ENCODE data around the gene COL25A1.

The COL25A1 gene

DNA sequence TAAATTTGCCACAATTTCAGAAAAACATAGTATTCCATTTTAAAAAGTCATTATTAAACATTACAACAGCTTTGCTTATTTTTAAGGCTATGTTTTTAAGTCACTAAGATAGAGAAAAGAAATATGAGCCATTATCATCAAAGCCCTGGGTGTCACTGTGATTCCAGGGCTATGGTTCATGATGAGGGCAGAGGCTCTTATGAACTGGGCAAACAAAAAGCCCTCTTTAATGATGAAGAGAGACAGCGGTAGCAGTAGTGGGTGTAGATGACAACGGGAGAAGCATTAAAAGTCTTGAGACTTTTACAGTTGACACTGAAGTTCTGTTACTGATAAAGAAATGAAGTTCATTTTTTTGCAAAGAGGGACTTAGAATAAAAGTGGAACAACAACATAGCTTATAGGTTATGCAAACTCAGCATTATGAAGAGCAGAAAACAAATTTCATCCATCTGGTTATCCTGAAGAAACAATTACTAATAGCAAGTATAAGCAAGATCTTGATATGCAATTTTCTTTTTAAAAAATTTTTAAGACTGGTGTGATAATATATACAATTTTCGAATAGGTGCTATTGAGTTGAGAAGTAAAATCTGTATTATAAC, 336.9 kb downstream of the COL25A1 start:
- TF ChIP-seq, protein P1, sequence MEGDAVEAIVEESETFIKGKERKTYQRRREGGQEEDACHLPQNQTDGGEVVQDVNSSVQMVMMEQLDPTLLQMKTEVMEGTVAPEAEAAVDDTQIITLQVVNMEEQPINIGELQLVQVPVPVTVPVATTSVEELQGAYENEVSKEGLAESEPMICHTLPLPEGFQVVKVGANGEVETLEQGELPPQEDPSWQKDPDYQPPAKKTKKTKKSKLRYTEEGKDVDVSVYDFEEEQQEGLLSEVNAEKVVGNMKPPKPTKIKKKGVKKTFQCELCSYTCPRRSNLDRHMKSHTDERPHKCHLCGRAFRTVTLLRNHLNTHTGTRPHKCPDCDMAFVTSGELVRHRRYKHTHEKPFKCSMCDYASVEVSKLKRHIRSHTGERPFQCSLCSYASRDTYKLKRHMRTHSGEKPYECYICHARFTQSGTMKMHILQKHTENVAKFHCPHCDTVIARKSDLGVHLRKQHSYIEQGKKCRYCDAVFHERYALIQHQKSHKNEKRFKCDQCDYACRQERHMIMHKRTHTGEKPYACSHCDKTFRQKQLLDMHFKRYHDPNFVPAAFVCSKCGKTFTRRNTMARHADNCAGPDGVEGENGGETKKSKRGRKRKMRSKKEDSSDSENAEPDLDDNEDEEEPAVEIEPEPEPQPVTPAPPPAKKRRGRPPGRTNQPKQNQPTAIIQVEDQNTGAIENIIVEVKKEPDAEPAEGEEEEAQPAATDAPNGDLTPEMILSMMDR (IDR thresholded peaks at IDR 0.05; ENCODE audit: low read depth, low read length): no peak
- DNase-seq (ENCODE audit: extremely low read depth, low read depth): no peak

DNA sequence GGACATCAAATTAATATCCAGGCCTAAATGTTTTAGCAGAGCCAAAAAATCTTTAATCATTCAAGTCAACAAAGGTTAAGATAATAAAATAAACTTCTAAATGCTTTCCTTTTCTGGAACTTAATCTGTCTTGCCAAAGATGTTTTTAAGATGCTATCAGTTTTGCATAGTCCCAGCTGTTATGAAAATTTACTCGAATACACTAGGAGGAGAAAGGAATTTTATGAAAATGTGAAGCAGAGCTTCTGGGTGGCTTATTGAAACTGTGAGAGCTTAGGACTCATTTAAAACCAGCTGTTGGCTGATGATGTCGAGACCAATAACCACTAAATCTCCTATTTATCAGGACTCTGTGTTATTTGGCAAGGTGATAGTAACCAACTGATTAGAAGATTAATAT, 337.4 kb downstream of the COL25A1 start:
- TF ChIP-seq, protein P1 (IDR thresholded peaks at IDR 0.05; ENCODE audit: low read depth, low read length): no peak
- DNase-seq (ENCODE audit: extremely low read depth, low read depth): no peak

DNA sequence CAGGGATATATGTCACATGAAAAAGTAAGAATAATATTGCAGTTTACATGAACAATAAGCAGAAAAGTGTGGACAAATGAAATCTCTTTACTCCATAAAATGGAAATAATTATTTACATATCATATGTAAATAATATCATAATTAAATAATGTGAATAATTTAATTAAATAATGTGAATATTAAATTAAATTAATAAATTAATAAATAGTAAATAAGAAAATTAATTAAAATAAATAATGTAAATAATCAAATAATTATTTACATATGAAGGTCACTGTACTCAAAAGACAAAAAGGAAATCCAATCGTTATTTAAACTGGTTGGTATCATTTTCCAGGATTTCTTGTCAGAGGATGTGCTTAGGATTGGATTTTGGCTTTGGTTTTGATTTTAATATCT, 338.5 kb downstream of the COL25A1 start:
- no peak for DNase-seq (ENCODE audit: extremely low read depth, low read depth)
- TF ChIP-seq, protein P1 (IDR thresholded peaks at IDR 0.05; ENCODE audit: low read depth, low read length): no peak

DNA sequence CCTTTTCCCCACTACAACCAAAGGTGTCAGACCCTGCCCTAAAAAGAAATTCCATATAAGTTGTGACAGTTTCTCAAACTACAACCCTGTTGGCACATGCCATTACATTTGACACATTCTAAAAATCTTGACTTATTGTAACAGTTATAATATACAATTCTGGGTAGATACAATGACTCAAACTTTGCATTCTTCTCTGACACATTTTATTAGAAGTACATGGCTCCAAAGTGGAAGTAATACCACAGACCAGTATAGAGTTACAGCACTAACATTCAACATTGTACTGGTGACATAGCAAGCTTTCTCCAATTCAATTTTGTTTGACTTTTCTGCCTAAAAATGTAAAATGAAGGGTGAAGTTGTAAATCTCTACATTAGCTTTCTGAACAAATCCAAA, 343.0 kb downstream of the COL25A1 start:
- TF ChIP-seq, protein P1 (IDR thresholded peaks at IDR 0.05; ENCODE audit: low read depth, low read length): no peak
- DNase-seq (ENCODE audit: extremely low read depth, low read depth): no peak

DNA sequence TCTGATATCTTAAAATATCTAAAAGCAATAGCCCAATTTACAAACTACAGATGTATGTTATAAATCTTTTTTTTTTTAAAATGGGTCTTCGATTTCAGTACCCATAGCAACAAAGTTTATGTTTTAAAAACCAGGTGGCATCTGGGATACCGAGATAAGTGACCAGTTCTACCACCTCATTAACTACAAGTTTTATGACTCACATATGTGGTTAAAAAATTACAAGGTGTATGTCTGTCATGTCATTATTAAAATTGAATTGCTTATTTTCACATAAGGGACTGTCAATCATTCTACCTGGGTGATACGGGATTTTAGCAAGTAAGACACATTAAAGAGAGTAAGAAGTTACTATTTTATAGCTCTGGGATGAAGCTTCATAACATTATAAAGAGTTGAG, 347.6 kb downstream of the COL25A1 start:
- TF ChIP-seq, protein P1 (IDR thresholded peaks at IDR 0.05; ENCODE audit: low read depth, low read length): no peak

DNA sequence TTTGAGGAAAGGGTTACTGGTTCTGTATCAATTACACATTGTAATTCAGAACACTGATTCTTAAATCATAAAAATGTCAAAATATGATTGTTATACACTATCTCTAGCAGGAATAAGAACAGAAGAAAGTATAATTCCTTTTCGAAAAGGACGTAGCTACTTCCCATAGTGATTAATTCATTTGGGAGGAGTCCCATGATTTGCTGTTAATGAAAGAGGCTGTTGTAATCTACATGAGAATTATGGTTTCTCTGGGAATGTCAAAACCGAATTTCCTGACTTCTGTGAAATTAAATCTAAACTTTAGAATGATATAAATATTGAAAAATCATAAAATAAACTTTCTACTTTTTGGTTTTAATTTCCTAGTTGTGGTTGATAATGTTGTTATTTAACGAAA, 348.5 kb downstream of the COL25A1 start:
- DNase-seq (ENCODE audit: extremely low read depth, low read depth): no peak
- TF ChIP-seq, protein P1 (IDR thresholded peaks at IDR 0.05; ENCODE audit: low read depth, low read length): no peak

More for the DNA sequence above, 347.6 kb downstream of the COL25A1 start:
- no peak for DNase-seq (ENCODE audit: extremely low read depth, low read depth)

DNA sequence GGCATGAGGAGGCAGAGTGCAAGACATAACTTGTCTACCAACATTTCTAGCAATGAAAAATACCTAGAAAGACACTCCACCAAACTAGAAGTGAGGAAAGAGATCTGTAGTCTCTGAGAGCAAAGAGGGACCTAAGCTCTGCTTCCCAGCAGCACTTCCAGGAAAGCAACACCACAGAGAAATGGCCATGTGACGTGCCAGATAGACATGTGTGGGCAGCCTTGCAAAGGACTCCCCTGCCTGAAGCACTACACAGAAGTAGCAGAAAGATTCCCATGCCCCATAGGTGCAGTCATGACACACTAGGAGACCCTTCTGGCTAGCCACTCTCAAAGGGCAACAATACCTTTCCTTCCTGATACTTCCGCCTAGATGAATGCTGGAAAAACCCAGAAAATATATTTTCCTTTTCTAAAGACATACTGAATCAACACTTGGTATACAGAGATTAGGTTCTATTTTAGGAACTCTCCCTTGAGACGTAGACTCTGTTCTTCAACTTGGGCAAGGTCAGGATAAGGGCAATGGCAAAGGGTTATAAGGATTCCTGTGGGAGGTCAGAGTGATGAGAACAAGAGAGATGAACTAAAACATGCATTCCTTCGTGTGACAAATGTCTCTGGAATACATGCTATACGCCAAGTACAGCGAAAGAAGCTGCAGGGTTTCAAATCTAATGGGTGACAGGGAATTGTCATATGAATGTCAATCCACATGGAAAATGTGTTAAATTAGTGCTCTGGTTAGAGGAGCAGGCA, 352.1 kb downstream of the COL25A1 start:
- TF ChIP-seq, protein P1 (IDR thresholded peaks at IDR 0.05; ENCODE audit: low read depth, low read length): no peak
- DNase-seq (ENCODE audit: extremely low read depth, low read depth): no peak
